ENCODE data around the gene PROKR1.
"Not testable (repeated sequence)": the region's sequence is repeated elsewhere in the genome, so short reads cannot be mapped to it uniquely, and the experiment has no call there.

Gene PROKR1

DNA sequence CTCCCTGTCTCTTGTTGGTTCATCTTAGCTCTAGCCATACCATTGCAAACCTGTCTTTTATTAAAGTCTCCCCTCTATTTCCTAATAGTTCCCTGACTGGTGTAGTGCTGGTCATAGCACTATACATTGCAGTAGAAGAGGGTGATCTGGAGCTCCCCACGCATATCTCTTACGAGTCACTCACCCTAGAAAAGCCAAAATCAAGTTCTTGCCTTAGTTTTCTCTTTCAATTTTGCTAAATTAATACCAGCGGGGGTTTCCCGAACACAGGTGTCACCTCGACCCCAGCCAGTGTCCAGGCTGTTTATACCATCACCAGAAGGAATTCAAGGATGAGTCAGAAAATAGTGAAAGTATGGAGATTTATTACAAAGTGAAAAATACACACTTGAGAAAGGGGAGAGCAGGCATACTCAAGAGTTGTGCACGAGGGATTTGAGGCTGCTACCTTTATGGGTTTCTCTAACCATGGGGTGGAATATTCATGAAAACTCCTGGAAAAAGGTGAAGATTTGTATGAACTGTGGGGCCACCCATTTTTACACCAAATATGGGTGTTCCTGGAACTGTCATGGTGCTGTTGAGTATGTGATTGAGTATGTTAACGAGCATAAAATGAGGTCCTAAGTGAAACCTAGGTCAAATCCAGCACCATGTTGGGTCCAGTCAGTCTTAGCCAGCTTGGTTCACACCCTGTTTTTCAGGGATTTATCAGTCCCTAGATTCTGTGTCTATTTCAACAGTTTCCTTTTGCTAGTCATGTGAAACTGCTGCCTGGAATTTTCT, 20.2 kb downstream of the PROKR1 start:
- DNase-seq (ENCODE audit: low spot score), result no peak
- in situ Hi-C loops (cut with MboI; ENCODE audit: low sequenced_read_pairs, unreplicated experiment), result no loop called here
- TF ChIP-seq, protein P1, sequence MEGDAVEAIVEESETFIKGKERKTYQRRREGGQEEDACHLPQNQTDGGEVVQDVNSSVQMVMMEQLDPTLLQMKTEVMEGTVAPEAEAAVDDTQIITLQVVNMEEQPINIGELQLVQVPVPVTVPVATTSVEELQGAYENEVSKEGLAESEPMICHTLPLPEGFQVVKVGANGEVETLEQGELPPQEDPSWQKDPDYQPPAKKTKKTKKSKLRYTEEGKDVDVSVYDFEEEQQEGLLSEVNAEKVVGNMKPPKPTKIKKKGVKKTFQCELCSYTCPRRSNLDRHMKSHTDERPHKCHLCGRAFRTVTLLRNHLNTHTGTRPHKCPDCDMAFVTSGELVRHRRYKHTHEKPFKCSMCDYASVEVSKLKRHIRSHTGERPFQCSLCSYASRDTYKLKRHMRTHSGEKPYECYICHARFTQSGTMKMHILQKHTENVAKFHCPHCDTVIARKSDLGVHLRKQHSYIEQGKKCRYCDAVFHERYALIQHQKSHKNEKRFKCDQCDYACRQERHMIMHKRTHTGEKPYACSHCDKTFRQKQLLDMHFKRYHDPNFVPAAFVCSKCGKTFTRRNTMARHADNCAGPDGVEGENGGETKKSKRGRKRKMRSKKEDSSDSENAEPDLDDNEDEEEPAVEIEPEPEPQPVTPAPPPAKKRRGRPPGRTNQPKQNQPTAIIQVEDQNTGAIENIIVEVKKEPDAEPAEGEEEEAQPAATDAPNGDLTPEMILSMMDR (IDR thresholded peaks at IDR 0.05; ENCODE audit: borderline replicate concordance, control extremely low read depth, extremely low read depth, insufficient read depth, missing control alignments), result no peak

DNA sequence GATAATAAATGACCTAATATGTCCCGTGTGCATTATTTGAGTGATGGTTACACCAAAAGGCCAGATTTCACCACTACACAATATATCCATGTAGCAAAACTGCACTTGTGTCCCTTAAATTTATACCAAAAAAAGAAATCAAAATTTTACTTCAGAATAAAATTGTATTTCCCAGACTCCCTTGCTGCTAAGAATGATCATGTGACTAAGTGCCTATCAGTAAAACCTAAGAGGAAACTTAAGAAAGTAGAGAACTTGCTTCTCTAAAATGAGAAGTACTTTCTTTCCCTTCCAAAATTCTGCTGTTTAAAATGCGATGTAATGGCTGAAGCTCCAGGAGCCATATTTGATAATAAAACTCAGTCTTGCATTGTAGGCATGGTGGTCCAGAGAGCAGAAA, 24.0 kb downstream of the PROKR1 start:
- no peak for DNase-seq (ENCODE audit: low spot score)
- TF ChIP-seq, protein P1 (IDR thresholded peaks at IDR 0.05; ENCODE audit: borderline replicate concordance, control extremely low read depth, extremely low read depth, insufficient read depth, missing control alignments), result no peak
- in situ Hi-C loops (cut with MboI; ENCODE audit: low sequenced_read_pairs, unreplicated experiment), result no loop called here

DNA sequence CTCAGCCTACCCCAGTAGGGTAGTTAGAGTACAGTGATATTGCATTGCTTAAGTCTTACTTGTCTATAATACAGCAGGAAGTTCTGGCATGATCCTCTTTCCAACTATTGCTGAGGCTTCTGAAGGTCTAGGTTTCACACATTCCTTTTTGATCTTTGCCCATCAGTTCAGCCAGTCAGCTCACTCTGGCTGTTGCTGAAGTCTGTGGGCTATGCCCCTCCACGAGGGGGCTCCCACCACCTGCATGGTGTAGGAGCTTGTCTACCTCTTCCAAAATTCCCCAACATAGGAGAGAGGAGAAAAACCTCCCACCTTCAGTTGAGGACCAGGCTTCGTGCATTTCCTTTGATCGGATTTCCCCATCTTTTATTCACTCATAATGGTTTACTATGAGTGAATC, 26.3 kb downstream of the PROKR1 start:
- TF ChIP-seq, protein P1 (IDR thresholded peaks at IDR 0.05; ENCODE audit: borderline replicate concordance, control extremely low read depth, extremely low read depth, insufficient read depth, missing control alignments), result no peak
- DNase-seq (ENCODE audit: low spot score), result no peak

DNA sequence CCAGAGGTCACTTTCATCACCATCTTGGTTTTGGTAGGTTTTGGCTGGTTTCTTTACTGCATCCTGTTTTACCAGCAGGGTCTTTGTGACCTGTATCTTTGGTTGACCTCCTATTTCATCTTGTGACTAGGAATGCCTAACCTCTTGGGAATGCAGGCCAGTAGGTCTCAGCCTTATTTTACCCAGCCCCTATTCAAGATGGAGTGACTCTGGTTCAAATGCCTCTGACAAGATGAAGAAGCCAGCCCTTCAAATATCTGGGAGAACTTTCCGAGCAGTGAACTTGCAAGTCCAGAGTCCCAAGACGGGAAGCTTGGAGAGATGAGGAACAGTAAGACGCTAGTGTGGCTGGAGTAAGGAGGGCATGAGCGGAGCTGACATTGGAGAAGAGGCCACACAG, 28.6 kb downstream of the PROKR1 start:
- TF ChIP-seq, protein P1 (IDR thresholded peaks at IDR 0.05; ENCODE audit: borderline replicate concordance, control extremely low read depth, extremely low read depth, insufficient read depth, missing control alignments), result no peak
- in situ Hi-C loops (cut with MboI; ENCODE audit: low sequenced_read_pairs, unreplicated experiment), result no loop called here
- no peak for DNase-seq (ENCODE audit: low spot score)

More for the DNA sequence above, 26.3 kb downstream of the PROKR1 start:
- in situ Hi-C loops (cut with MboI; ENCODE audit: low sequenced_read_pairs, unreplicated experiment), result no loop called here

DNA sequence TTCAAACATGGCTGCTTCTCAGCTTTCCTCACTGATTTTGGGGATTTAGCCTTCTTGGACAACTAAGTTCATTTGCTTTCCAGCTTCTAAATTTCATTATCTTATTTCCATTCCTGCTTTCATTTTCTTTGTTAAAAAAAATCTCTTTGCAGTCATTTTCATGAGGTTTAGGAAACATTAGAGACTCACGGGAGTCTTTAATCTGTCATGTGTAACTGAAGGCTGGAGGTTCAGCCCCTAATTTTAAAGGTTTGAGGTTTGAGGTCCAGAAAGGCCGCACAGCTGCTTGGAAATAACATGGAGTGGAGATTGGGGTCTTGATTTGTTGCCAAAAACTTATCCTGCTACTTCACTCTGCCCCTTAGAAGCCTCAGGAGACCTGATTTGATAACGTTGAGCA, 30.3 kb downstream of the PROKR1 start:
- DNase-seq (ENCODE audit: low spot score), result no peak
- TF ChIP-seq, protein P1 (IDR thresholded peaks at IDR 0.05; ENCODE audit: borderline replicate concordance, control extremely low read depth, extremely low read depth, insufficient read depth, missing control alignments), result no peak
- in situ Hi-C loops (cut with MboI; ENCODE audit: low sequenced_read_pairs, unreplicated experiment), result no loop called here

DNA sequence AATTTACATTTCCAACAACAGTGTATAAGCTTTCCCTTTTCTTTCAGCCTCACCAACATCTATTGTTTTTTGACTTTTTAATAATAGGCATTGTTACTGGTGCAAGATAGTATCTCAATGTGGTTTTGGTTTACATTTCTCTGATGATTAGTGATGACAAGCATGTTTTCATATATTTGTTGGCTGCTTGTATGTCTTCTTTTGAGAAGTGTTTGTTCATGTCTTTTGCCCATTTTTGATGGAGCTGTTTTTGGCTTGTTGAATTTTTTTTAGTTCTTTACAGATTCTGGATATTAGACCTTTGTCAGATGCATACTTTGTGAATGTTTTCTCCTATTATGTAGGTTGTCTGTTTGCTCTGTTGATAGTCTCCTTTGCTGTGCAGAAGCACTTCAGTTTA, 32.1 kb downstream of the PROKR1 start:
- in situ Hi-C loops (cut with MboI; ENCODE audit: low sequenced_read_pairs, unreplicated experiment), result no loop called here
- TF ChIP-seq, protein P1 (IDR thresholded peaks at IDR 0.05; ENCODE audit: borderline replicate concordance, control extremely low read depth, extremely low read depth, insufficient read depth, missing control alignments), result no peak
- DNase-seq (ENCODE audit: low spot score), result no peak

DNA sequence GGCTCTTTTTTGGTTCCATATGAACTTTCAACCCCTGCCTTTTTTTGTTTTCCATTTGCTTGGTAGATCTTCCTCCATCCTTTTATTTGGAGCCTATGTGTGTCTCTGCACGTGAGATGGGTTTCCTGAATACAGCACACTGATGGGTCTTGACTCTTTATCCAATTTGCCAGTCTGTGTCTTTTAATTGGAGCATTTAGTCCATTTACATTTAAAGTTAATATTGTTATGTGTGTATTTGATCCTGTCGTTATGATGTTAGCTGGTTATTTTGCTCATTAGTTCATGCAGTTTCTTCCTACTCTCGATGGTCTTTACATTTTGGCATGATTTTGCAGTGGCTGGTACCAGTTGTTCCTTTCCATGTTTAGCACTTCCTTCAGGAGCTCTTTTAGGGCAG, 34.5 kb downstream of the PROKR1 start:
- in situ Hi-C loops (cut with MboI; ENCODE audit: low sequenced_read_pairs, unreplicated experiment); DNase-seq (ENCODE audit: low spot score): not testable (repeated sequence)

DNA sequence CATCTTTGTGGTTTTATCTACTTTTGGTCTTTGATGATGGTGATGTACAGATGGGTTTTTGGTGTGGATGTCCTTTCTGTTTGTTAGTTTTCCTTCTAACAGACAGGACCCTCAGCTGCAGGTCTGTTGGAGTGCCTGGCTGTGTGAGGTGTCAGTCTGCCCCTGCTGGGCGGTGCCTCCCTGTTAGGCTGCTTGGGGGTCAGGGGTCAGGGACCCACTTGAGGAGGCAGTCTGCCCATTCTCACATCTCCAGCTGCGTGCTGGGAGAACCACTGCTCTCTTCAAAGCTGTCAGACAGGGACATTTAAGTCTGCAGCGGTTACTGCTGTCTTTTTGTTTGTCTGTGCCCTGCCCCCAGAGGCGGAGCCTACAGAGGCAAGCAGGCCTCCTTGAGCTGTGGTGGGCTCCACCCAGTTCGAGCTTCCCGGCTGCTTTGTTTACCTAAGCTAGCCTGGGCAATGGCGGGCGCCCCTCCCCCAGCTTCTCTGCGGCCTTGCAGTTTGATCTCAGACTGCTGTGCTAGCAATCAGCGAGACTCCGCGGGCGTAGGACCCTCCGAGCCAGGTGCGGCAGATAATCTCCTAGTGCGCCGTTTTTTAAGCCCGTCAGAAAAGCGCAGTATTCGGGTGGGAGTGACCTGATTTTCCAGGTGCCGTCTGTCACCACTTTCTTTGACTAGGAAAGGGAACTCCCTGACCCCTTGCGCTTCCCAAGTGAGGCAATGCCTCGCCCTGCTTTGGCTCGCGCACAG, 36.0 kb downstream of the PROKR1 start:
- in situ Hi-C loops (cut with MboI; ENCODE audit: low sequenced_read_pairs, unreplicated experiment); DNase-seq (ENCODE audit: low spot score): not testable (repeated sequence)

DNA sequence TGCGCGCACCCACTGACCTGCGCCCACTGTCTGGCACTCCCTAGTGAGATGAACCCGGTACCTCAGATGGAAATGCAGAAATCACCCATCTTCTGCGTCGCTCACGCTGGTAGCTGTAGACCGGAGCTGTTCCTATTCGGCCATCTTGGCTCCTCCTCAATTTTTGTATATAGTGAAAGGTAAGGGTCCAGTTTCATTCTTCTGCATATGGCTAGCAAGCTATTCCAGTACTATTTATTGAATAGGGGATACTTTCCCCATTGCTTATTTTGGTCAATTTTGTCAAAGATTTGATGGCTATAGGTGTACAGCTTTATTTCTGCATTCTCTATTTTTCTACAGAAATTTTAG, 36.5 kb downstream of the PROKR1 start:
- in situ Hi-C loops (cut with MboI; ENCODE audit: low sequenced_read_pairs, unreplicated experiment); DNase-seq (ENCODE audit: low spot score): not testable (repeated sequence)
